SK-N-SH treated with all-trans-retinoic acid at 6 μM for 48 hours (cell line): ENCODE measurements around the gene TEAD3.

Source experiments
- ATAC-seq: fragments of 200-7000 bp; cut with Tn5 transposase; 3 replicates; pipeline ENCODE4 v1.9.1; 2020; ENCODE audit warnings: mild to moderate bottlenecking, moderate library complexity
- ARNTL ChIP-seq: fragments of 450-650 bp; formaldehyde crosslinking; IDR thresholded peaks from 2 replicates; pipeline ENCODE4 v1.5.0; 2020; ENCODE audit warnings: low read depth, mild to moderate bottlenecking, moderate library complexity, borderline replicate concordance
- BACH2 ChIP-seq: fragments of 250-450 bp; sonication (Bioruptor Pico); IDR thresholded peaks from 2 replicates; pipeline ENCODE4 v1.9.0; 2021; ENCODE audit warnings: mild to moderate bottlenecking, borderline replicate concordance
- CREB5 ChIP-seq: fragments of 250-450 bp; sonication (Bioruptor Pico); IDR thresholded peaks from 2 replicates; pipeline ENCODE4 v1.5.1; 2020; ENCODE audit warnings: low read depth, mild to moderate bottlenecking, moderate library complexity
- CSDC2 ChIP-seq: fragments of 250-450 bp; sonication (Bioruptor Pico); IDR thresholded peaks from 2 replicates; pipeline ENCODE4 v1.5.0; 2020; ENCODE audit warnings: mild to moderate bottlenecking, moderate library complexity
- ESRRG ChIP-seq: fragments of 250-450 bp; sonication (Bioruptor Pico); IDR thresholded peaks from 2 replicates; pipeline ENCODE4 v1.6.1; 2021; ENCODE audit warnings: mild to moderate bottlenecking
- GLIS3 ChIP-seq: fragments of 250-450 bp; sonication (Bioruptor Pico); IDR thresholded peaks from 2 replicates; pipeline ENCODE4 v1.5.0; 2020; ENCODE audit warnings: mild to moderate bottlenecking, moderate library complexity
- ISL1 ChIP-seq: fragments of 250-450 bp; sonication (Bioruptor Pico); IDR thresholded peaks from 2 replicates; pipeline ENCODE4 v2.1.2; 2022; ENCODE audit warnings: mild to moderate bottlenecking, moderate library complexity
- OSR1 ChIP-seq: fragments of 250-450 bp; sonication (Bioruptor Pico); IDR thresholded peaks from 2 replicates; pipeline ENCODE4 v1.8.0; 2022; ENCODE audit warnings: moderate library complexity, mild to moderate bottlenecking, inconsistent platforms
- PATZ1 ChIP-seq: fragments of 250-450 bp; sonication (Bioruptor Pico); IDR thresholded peaks from 2 replicates; pipeline ENCODE4 v1.8.0; 2020; ENCODE audit warnings: mild to moderate bottlenecking, moderate library complexity, borderline replicate concordance
- POU6F1 ChIP-seq: fragments of 250-450 bp; sonication (Bioruptor Pico); IDR thresholded peaks from 2 replicates; pipeline ENCODE4 v1.8.0; 2021; ENCODE audit warnings: low read depth, mild to moderate bottlenecking, moderate library complexity, borderline replicate concordance
- PPARA ChIP-seq: fragments of 250-450 bp; sonication (Bioruptor Pico); IDR thresholded peaks from 2 replicates; pipeline ENCODE4 v1.5.0; 2020; ENCODE audit warnings: mild to moderate bottlenecking, borderline replicate concordance
- RARB ChIP-seq: fragments of 250-450 bp; sonication (Bioruptor Pico); IDR thresholded peaks from 2 replicates; pipeline ENCODE4 v1.8.0; 2021; ENCODE audit warnings: mild to moderate bottlenecking, moderate library complexity
- SNAI2 ChIP-seq: fragments of 250-450 bp; sonication (Bioruptor Pico); IDR thresholded peaks from 2 replicates; pipeline ENCODE4 v1.5.0; 2020; ENCODE audit warnings: mild to moderate bottlenecking, moderate library complexity
- TCF4 ChIP-seq: fragments of 250-450 bp; sonication (Bioruptor Pico); IDR thresholded peaks from 2 replicates; pipeline ENCODE4 v1.8.0; 2021; ENCODE audit warnings: mild to moderate bottlenecking, moderate library complexity, borderline replicate concordance
- TOX ChIP-seq: fragments of 250-450 bp; sonication (Bioruptor Pico); IDR thresholded peaks from 2 replicates; pipeline ENCODE4 v1.8.0; 2021; ENCODE audit warnings: mild to moderate bottlenecking, moderate library complexity, borderline replicate concordance
- TSHZ2 ChIP-seq: fragments of 250-450 bp; sonication (Bioruptor Pico); IDR thresholded peaks from 2 replicates; pipeline ENCODE4 v1.5.0; 2020; ENCODE audit warnings: mild to moderate bottlenecking, moderate library complexity
- ZC3H10 ChIP-seq: fragments of 250-450 bp; sonication (Bioruptor Pico); IDR thresholded peaks from 2 replicates; pipeline ENCODE4 v1.5.1; 2021; ENCODE audit warnings: mild to moderate bottlenecking, moderate library complexity
- ZFP3 ChIP-seq: fragments of 250-450 bp; sonication (Bioruptor Pico); IDR thresholded peaks from 2 replicates; pipeline ENCODE4 v1.5.0; 2020; ENCODE audit warnings: mild to moderate bottlenecking, moderate library complexity
- ZFP30 ChIP-seq: fragments of 450-650 bp; formaldehyde crosslinking; IDR thresholded peaks from 2 replicates; pipeline ENCODE4 v1.5.0; 2022; ENCODE audit warnings: mild to moderate bottlenecking, moderate library complexity
- ZNF565 ChIP-seq: fragments of 450-650 bp; formaldehyde crosslinking; conservative IDR thresholded peaks from 2 replicates; pipeline ENCODE4 v1.5.0; 2020; ENCODE audit warnings: low read depth, mild to moderate bottlenecking, moderate library complexity
- ZNF70 ChIP-seq: fragments of 450-650 bp; formaldehyde crosslinking; IDR thresholded peaks from 2 replicates; pipeline ENCODE4 v1.5.0; 2020; ENCODE audit warnings: mild to moderate bottlenecking, moderate library complexity
- ZNF8 ChIP-seq: fragments of 450-650 bp; formaldehyde crosslinking; IDR thresholded peaks from 2 replicates; pipeline ENCODE4 v1.5.0; 2020; ENCODE audit warnings: mild to moderate bottlenecking, moderate library complexity
- TF ChIP-seq, protein P1 (sequence below): fragments of 250-450 bp; sonication (Bioruptor Pico); IDR thresholded peaks from 2 replicates; pipeline ENCODE4 v1.5.1; 2021; ENCODE audit warnings: mild to moderate bottlenecking, moderate library complexity

The TEAD3 gene

GRCh38 chr6:35451354-35452182 is 45.3 kb downstream of the TEAD3 start:
- TF ChIP-seq, protein P1, sequence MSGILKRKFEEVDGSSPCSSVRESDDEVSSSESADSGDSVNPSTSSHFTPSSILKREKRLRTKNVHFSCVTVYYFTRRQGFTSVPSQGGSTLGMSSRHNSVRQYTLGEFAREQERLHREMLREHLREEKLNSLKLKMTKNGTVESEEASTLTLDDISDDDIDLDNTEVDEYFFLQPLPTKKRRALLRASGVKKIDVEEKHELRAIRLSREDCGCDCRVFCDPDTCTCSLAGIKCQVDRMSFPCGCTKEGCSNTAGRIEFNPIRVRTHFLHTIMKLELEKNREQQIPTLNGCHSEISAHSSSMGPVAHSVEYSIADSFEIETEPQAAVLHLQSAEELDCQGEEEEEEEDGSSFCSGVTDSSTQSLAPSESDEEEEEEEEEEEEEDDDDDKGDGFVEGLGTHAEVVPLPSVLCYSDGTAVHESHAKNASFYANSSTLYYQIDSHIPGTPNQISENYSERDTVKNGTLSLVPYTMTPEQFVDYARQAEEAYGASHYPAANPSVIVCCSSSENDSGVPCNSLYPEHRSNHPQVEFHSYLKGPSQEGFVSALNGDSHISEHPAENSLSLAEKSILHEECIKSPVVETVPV (CRISPR knock-in tag): no peak
- TF ChIP-seq RARB (CRISPR knock-in tag) (no peak), ZNF8 (no peak), TOX (CRISPR knock-in tag) (no peak), ISL1 (CRISPR knock-in tag) (no peak), BACH2 (no peak), GLIS3 (CRISPR knock-in tag) (no peak), CSDC2 (CRISPR knock-in tag) (no peak), ESRRG (CRISPR knock-in tag) (no peak), CREB5 (CRISPR knock-in tag) (no peak)
- ATAC-seq: no peak

DNA sequence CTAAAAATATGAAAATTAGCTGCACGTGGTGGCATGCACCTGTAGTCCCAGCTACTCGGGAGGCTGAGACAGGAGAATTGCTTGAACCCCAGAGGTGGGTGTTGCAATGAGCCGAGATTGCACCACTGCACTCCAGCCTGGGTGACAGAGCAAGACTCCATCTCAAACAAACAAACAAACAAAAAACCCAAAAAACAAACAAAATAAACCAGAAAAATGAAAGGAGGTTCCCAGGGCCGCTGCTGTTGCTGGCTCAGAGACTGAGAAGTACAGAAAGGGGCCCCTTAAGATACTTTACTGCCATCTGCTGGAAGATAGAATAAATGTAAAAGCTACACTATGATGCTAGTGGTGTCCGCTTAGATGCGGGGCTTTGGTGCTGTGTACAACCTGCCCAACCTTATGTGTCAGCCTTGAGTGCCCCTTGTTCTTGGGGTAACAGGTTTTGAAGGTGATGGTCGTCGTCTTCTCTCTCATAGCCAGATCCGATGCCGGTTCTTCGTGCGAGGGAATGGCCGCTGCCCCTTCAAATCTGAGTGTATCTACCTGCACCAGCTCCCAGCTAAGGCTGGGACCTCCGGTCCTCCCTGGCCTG is 47.5 kb downstream of the TEAD3 start:
- ATAC-seq: peak; percentile 84
- TF ChIP-seq PPARA (CRISPR knock-in tag) (no peak), BACH2 (no peak), CSDC2 (CRISPR knock-in tag) (no peak), ZC3H10 (no peak), ZNF565 (no peak), ZFP30 (CRISPR knock-in tag) (no peak), ESRRG (CRISPR knock-in tag) (no peak), OSR1 (no peak), ARNTL (CRISPR knock-in tag) (no peak), ZFP3 (CRISPR knock-in tag) (no peak), PATZ1 (CRISPR knock-in tag) (no peak), ISL1 (CRISPR knock-in tag) (no peak), CREB5 (CRISPR knock-in tag) (no peak), TOX (CRISPR knock-in tag) (no peak), POU6F1 (CRISPR knock-in tag) (no peak), SNAI2 (CRISPR knock-in tag) (no peak)
- TF ChIP-seq, protein P1 (CRISPR knock-in tag): no peak

GRCh38 chr6:35448191-35448590 is 48.7 kb downstream of the TEAD3 start:
- no peak for ATAC-seq
- TF ChIP-seq TCF4 (CRISPR knock-in tag) (no peak), BACH2 (no peak), CREB5 (CRISPR knock-in tag) (no peak), ESRRG (CRISPR knock-in tag) (no peak), TSHZ2 (CRISPR knock-in tag) (no peak), ZNF70 (CRISPR knock-in tag) (no peak), PPARA (CRISPR knock-in tag) (no peak)
